Measurements from ENCODE around the gene DIS3L2. TPM values are rescaled to one million over a fixed set of nuclear protein-coding genes. Genes with fewer than 3 reads are reported as not detected.

Gene DIS3L2
- total RNA-seq, 1 experiment from 2014 or later = 32.6 TPM

- no peak overlapping the region for H3K27ac Mint-ChIP-seq (ENCODE audit: low read depth, unreplicated experiment)
- H3K36me3 Mint-ChIP-seq (ENCODE audit: insufficient read depth, unreplicated experiment) = no peaks in the 10 kb centered on the region
- no peaks in the 10 kb centered on the region for H3K4me1 Mint-ChIP-seq (ENCODE audit: insufficient read depth, unreplicated experiment)
- ChIA-PET POLR2A (no interaction called here), CTCF (interaction anchor here (0.5 to 2.6 kb wide), 25 partner anchors 10 to 434 kb away, joined by 3 to 14 read pairs (median 4); no protein-coding TSS in a partner anchor)
- no TSS peak for BruUV-seq (replicated peaks)
- peak; percentile 59 for DNase-seq (ENCODE audit: unreplicated experiment)
- no peaks in the 10 kb centered on the region for H3K9me3 Mint-ChIP-seq (ENCODE audit: unreplicated experiment)
- no peaks in the 10 kb centered on the region for H3K27me3 Mint-ChIP-seq (ENCODE audit: insufficient read depth, unreplicated experiment)
- no peak overlapping the region for H3K4me3 Mint-ChIP-seq (ENCODE audit: unreplicated experiment)
- peak; percentile 86 for TF ChIP-seq CTCF (IDR thresholded peaks at IDR 0.05; ENCODE audit: unreplicated experiment)
- intact Hi-C loops (cut with micrococcal nuclease) = loop anchor here (1.0 kb wide), 2 partner anchors 402 to 421 kb away; no protein-coding TSS in a partner anchor
Measured at GRCh38 chr2:232327105-232328031, 365.9 kb downstream of the DIS3L2 start.

- POLR2A ChIA-PET = interaction anchor here (0.7 kb wide), 1 partner anchor 475 kb away, joined by 3 read pairs; no protein-coding TSS in a partner anchor
- H3K4me3 Mint-ChIP-seq (ENCODE audit: unreplicated experiment) = no peak overlapping the region
- H3K9me3 Mint-ChIP-seq (ENCODE audit: unreplicated experiment) = no peaks in the 10 kb centered on the region
- H3K36me3 Mint-ChIP-seq (ENCODE audit: insufficient read depth, unreplicated experiment) = no peaks in the 10 kb centered on the region
- CTCF ChIA-PET = interaction anchor here (0.6 to 2.0 kb wide), 12 partner anchors 10 to 435 kb away, joined by 3 to 9 read pairs (median 4); no protein-coding TSS in a partner anchor
- H3K27me3 Mint-ChIP-seq (ENCODE audit: insufficient read depth, unreplicated experiment) = no peaks in the 10 kb centered on the region
- BruUV-seq (replicated peaks) = no TSS peak
- no peak for TF ChIP-seq CTCF (IDR thresholded peaks at IDR 0.05; ENCODE audit: unreplicated experiment)
- no peaks in the 10 kb centered on the region for H3K4me1 Mint-ChIP-seq (ENCODE audit: insufficient read depth, unreplicated experiment)
- intact Hi-C loops (cut with micrococcal nuclease) = no loop called here
- DNase-seq (ENCODE audit: unreplicated experiment) = no peak
- H3K27ac Mint-ChIP-seq (ENCODE audit: low read depth, unreplicated experiment) = no peak overlapping the region
Measured at GRCh38 chr2:232328032-232328422, 366.5 kb downstream of the DIS3L2 start.

GRCh38 chr2:232328516-232329460 is 367.3 kb downstream of the DIS3L2 start:
- Mint-ChIP-seq H3K36me3 (ENCODE audit: insufficient read depth, unreplicated experiment) (no peaks in the 10 kb centered on the region), H3K9me3 (ENCODE audit: unreplicated experiment) (no peaks in the 10 kb centered on the region), H3K27me3 (ENCODE audit: insufficient read depth, unreplicated experiment) (no peaks in the 10 kb centered on the region), H3K4me1 (ENCODE audit: insufficient read depth, unreplicated experiment) (no peaks in the 10 kb centered on the region), H3K4me3 (ENCODE audit: unreplicated experiment) (no peak overlapping the region), H3K27ac (ENCODE audit: low read depth, unreplicated experiment) (no peak overlapping the region)
- intact Hi-C loops (cut with micrococcal nuclease) = no loop called here
- no peak for TF ChIP-seq CTCF (IDR thresholded peaks at IDR 0.05; ENCODE audit: unreplicated experiment)
- POLR2A ChIA-PET = interaction anchor here (0.7 kb wide), 1 partner anchor 475 kb away, joined by 3 read pairs; no protein-coding TSS in a partner anchor
- no peak for DNase-seq (ENCODE audit: unreplicated experiment)
- CTCF ChIA-PET = interaction anchor here (0.6 to 1.6 kb wide), 10 partner anchors 13 to 777 kb away, joined by 3 to 5 read pairs (median 3); no protein-coding TSS in a partner anchor
- BruUV-seq (replicated peaks) = no TSS peak
